Measurements from ENCODE around the gene IRX4.

GRCh38 chr5:1892211-1892610 is 9.5 kb upstream of the IRX4 start:
- TF ChIP-seq CTCF (conservative IDR thresholded peaks at IDR 0.05; ENCODE audit: low read depth, low read length) (no peak), MAFK (IDR thresholded peaks at IDR 0.05; ENCODE audit: low read depth, low read length) (no peak), RAD21 (IDR thresholded peaks at IDR 0.05; ENCODE audit: low read length) (no peak)
